Stimulated activated CD4-positive, alpha-beta T cell treated with anti-CD3 and anti-CD28 coated beads, Interleukin-12 subunit alpha, Interleukin-12 subunit beta, amount 100 ng/mL, for 48 hours (primary cell): ENCODE results near the gene MERTK.
"Not testable (repeated sequence)": the region's sequence is repeated elsewhere in the genome, so short reads cannot be mapped to it uniquely, and the experiment has no call there.

Experiments
- DNase-seq, 3 donors: peaks; one replicate each; pipeline ENCODE4 v3.0.0-alpha.2; 2020; ENCODE audit warnings: low read depth in 2 of 3, low spot score in 1 of 3

Gene MERTK

GRCh38 chr2:112040066-112040465, 141.7 kb downstream of the MERTK start:
- not testable (repeated sequence) for DNase-seq

GRCh38 chr2:112041460-112041859, 143.1 kb downstream of the MERTK start:
- DNase-seq = not testable (repeated sequence)

GRCh38 chr2:112045446-112046014, 147.1 kb downstream of the MERTK start:
- no peak for DNase-seq

GRCh38 chr2:112046231-112046630, 147.8 kb downstream of the MERTK start:
- DNase-seq = no peak

- no peak for DNase-seq
Measured at GRCh38 chr2:112047537-112048235, 149.3 kb downstream of the MERTK start.

DNA sequence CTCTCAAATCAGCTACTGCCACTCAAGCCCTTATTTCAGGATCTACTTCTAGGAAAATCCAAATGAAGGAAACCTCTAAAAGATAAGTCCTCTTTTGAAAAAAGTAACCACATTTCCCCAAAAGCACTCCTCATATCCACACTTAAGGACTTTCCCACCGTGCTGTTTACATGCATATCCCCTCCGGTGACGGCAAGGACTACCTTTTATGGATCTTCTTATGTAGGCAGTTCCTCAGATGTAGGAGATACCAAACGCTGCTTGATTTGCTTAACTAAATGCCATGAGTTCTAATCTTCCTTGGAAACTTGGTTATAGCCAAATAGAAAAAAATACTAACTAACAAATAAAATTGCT, 149.8 kb downstream of the MERTK start:
- DNase-seq = no peak

DNA sequence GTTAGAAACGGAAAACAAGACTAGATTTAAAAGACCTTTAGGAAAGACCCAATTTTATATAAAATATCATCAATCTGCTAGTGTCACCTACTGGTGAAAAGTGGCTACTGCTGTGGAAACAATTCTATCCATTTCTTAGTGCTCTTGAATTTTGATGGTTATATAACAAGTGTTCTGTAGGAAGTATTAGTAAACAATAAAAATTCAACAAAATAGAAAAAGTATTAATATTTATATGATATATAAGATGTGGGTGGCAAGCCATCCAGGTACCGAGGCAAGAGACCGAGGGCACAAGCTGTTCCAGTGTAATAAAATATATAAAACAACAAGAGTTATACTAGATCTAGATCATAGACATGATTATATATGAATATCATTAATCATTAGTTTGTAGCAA, 150.5 kb downstream of the MERTK start:
- peak in 1 of 3 donors; percentile 54 for DNase-seq

- DNase-seq = no peak
Measured at GRCh38 chr2:112050316-112050715, 151.9 kb downstream of the MERTK start.

DNA sequence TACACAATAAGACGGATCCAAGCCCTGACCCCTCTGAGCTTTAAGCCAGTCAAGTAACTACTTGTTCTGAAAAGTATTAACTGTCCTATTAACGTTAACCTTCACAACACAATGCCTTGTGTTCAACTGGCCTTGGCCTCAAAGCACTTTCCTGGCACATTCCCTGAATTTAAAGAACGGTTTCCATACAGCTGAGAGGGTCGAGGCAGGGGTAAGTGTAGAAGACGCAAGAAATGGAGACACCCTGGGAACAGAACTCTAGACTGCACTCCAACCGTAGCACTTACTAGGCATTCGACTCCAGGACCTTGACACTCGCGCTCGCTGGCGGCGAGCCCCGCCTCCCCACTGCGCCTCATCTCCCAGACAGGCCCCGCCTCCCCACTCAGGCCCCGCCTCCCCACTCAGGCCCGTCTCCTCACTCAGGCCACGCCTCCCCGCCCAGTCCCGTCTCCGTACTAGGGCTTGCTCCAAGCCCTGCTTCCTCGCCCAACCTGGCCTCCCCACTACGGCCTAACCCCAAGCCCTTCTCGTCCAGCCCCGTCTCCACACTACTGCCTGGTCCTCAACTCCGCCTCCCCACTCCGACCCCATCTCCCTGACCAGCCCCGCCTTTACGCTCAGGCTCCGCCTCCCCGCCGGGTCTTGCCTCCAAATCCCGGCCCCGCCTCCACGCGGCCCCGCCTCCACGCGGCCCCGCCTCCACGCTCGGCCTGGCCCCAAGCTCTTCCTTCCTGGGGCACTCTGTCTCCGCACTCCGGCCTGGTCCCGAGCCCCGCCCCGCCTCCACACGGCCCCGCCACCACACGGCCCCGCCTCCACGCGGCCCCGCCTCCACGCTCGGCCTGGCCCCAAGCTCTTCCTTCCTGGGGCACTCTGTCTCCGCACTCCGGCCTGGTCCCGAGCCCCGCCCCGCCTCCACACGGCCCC, 155.8 kb downstream of the MERTK start:
- DNase-seq = peak; percentile 93 to 97 (median 97)

- peak; percentile 94 to 99 (median 97) for DNase-seq
Measured at GRCh38 chr2:112054847-112055729, 156.7 kb downstream of the MERTK start, which contains the start of gene TMEM87B. TSS of gene TMEM87B (plus strand) at chr2:112055269. CDS start at chr2:112055592, 323 bp downstream.

DNA sequence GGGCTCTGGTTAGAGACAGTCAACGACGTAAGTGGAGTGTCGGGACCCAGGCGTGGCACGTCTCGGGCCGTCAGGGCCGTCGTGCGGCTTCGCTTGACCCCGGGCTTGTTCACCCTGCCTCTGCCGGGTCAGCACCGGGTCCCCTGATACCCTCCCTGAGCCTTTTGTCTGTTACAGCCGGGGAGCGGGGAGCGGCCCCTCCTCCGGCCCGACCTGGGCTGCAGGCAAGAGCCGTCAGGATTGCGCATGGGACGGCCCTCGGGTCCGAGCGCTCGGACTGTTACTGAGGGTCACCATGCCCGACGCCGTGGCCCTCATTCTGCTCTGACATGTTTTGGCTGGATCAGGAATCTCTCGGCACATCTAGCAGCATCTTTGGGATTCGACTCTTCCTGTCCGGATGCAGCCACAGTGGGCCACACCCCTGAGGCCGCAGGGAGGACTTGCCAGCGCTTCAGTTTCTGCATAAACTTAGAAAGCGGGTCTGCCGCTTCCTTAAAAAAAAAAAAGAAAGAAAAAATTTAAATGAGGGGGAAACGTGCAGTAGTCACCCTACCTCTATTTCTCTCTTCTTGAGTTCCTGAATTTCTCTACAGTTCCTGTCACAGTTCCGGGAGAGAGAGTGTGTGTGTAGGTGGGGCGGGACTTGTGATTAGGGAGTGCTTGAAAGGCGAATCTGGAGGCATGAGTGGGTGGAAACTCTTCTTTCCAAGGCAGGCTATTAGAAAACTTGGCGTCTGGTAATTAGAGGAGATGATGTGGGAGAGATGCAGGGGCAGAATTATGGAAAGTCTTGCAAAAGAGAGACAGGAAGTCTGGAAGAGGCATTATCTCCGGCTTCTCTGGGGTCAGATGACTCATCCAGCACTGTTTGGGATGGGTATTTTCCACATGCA, 157.6 kb downstream of the MERTK start:
- peak in 2 of 3 donors; percentile 20 to 34 for DNase-seq

GRCh38 chr2:112056626-112056987, 158.2 kb downstream of the MERTK start:
- no peak for DNase-seq

DNA sequence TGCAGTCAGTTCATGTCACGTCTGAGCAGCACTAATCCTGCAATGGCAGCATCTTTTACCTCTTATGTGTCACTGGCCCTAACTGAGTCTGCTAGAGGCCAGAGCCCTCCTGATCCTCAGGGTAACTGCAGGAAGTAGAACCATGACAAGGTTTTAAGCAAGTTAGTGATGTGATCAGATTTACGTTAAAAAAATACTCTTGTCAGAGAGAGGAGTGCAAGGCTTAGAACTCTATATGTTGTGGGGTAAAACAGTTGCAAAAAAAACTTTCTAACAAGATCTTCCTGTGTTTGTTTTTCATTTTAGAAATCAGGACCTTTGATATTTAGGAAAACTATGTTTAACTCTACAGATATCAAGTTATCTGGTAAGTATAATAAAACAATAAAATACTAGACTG, 161.3 kb downstream of the MERTK start:
- no peak for DNase-seq

DNA sequence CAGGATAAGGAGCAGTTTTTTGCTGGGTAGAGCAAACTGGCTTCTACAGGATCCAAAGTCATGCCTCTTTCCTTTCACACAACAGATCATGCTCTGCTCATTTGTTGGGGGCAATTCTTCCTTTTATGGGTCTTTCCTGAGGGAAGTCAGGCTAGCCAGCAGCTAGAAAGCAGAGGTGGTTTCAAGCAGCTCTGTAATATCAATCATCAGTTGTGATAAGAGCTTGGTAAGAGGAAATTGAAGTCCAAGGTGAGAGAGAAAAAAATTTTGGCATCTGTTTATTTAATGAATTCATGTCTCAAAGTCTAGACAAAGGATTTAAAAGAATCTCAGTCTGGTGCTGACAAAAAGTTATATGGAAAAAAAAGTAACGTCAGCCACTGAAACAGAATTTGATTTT, 162.9 kb downstream of the MERTK start:
- DNase-seq = no peak

DNA sequence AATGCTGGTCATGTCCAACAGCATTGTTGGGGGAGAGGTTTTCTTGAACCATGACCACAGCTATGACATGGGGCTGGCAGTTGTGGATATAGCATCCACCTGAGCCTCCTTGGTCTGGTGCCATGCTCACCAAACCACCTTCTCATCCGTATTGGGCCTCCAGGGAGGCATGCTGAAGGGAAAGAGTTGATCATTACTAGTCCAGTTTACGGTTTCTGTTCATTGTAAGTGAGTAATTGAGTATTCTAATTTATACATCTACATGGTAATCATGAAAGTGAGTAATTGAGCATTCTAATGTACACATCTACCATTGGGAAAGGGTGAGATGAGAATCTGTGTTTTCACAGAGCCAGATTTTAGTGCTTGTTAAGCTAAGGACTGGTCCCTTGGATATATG, 163.4 kb downstream of the MERTK start:
- DNase-seq = peak in 1 of 3 donors; percentile 21

DNA sequence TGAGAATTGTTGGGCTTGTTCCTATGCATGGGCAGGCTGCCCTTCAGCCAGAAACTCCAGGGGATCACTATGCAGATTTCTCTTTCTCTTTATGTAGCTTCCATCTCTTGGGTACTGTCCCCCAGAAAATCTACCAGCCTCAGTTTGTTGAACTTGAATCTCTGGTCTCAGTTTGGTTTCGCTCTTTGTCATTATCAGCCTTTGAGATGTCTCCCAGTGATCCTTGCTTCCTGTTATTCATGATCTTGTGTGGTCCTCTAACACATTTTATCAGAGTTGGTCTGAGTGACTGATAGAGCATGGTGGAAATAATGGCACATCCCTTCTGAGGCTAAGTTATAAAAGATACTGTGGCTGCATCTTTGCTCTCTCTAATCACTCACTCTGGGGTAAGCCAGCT, 164.5 kb downstream of the MERTK start:
- no peak for DNase-seq

DNA sequence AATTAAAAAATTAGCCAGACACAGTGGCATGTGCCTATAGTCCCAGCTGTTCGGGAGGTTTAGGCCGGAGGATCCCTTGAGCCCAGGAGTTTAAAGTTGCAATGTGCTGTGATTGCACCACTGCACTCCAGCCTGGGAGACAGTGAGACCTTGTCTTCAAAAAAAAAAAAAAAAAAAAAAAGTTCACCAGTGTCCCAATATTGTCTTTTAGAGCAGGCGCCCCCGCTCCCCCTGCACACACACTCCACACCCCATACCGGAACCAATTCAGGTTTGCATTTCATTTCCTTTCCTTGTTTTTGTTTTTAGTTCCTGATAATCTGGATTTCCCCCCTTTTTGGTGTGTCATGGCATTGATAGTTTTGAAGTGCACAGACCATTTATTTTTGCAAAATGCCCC, 167.1 kb downstream of the MERTK start:
- no peak for DNase-seq

GRCh38 chr2:112065966-112066365, 167.6 kb downstream of the MERTK start:
- no peak for DNase-seq

DNA sequence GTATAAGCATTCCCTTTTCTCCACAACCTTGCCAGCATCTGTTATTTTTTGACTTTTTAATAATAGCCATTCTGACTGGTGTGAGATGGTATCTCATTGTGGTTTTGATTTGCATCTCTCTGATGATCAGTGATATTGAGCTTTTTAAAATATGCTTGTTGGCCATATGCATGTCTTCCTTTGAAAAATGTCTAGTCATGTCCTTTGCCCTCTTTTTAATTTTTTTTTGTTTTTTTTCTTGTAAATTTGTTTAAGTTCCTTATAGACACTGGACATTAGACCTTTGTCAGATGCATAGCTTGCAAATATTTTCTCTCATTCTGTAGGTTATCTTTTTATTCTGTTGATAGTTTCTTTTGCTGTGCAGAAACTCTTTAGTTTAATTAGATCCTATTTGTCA, 171.4 kb downstream of the MERTK start:
- DNase-seq = not testable (repeated sequence)

DNA sequence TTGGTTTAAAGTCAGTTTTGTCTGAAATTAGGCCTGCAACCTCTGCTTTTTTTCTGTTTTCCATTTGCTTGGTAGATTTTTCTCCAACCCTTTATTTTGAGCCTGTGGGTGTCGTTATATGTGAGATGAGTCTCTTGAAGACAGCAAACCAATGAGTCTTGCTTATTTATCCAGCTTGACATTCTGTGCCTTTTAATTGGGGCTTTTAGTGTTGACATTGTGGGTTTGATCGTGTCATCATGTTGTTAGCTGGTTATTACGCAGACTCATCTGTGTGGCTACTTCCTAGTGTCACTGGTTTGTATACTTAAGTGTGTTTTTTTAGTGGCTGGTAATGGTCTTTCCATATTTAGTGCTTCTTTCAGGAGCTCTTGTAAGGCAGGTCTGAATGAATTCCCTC, 175.5 kb downstream of the MERTK start:
- DNase-seq = no peak
